GM18526 (cell line): ENCODE data around the gene VAT1L.

Experiments used
- POLR2A ChIP-seq: IDR thresholded peaks from 3 replicates; pipeline ENCODE4 v1.6.1; 2011; ENCODE audit not compliant: insufficient read length; ENCODE audit errors: extremely low read depth

VAT1L gene

GRCh38 chr16:77788181-77789084, at the start of gene VAT1L:
VAT1L (plus strand) TSS chr16:77788564; CDS start chr16:77788683, 119 bp downstream.
- no peak for TF ChIP-seq POLR2A

GRCh38 chr16:77738706-77739558, 49.4 kb upstream of the VAT1L start:
- no peak for TF ChIP-seq POLR2A

- no peak for TF ChIP-seq POLR2A
These were observed 48.8 kb upstream of the VAT1L start for GRCh38 chr16:77739559-77739892.

- TF ChIP-seq POLR2A, result no peak
These were observed 44.2 kb upstream of the VAT1L start for GRCh38 chr16:77744141-77744540.

GRCh38 chr16:77745972-77746371, 42.4 kb upstream of the VAT1L start:
- TF ChIP-seq POLR2A, result no peak

GRCh38 chr16:77748421-77749005, 39.9 kb upstream of the VAT1L start:
- TF ChIP-seq POLR2A, result no peak

GRCh38 chr16:77749415-77749814, 38.9 kb upstream of the VAT1L start:
- TF ChIP-seq POLR2A, result no peak

GRCh38 chr16:77758046-77758445, 30.3 kb upstream of the VAT1L start:
- no peak for TF ChIP-seq POLR2A

- no peak for TF ChIP-seq POLR2A
These were observed 29.9 kb upstream of the VAT1L start for GRCh38 chr16:77758508-77758907.

GRCh38 chr16:77759201-77759600, 29.2 kb upstream of the VAT1L start:
- no peak for TF ChIP-seq POLR2A

- no peak for TF ChIP-seq POLR2A
These were observed 28.5 kb upstream of the VAT1L start for GRCh38 chr16:77759821-77760220.

GRCh38 chr16:77760800-77761199, 27.6 kb upstream of the VAT1L start:
- TF ChIP-seq POLR2A, result no peak

GRCh38 chr16:77761204-77761603, 27.2 kb upstream of the VAT1L start:
- no peak for TF ChIP-seq POLR2A

GRCh38 chr16:77762262-77762661, 26.1 kb upstream of the VAT1L start:
- TF ChIP-seq POLR2A, result no peak

- no peak for TF ChIP-seq POLR2A
These were observed 24.4 kb upstream of the VAT1L start for GRCh38 chr16:77763994-77764393.

GRCh38 chr16:77767211-77767610, 21.2 kb upstream of the VAT1L start:
- no peak for TF ChIP-seq POLR2A

- TF ChIP-seq POLR2A, result no peak
These were observed 20.5 kb upstream of the VAT1L start for GRCh38 chr16:77767826-77768225.
